Prostate gland (tissue), 2 donors: ENCODE data around the gene HYAL2. TPM values are rescaled to one million over a fixed set of nuclear protein-coding genes. Genes with fewer than 3 reads are reported as not detected.
"Not testable (repeated sequence)": the region's sequence is repeated elsewhere in the genome, so short reads cannot be mapped to it uniquely, and the experiment has no call there.

Experiments
- DNase-seq: peaks from one replicate; pipeline ENCODE4 v3.0.0-alpha.2; 2019; ENCODE audit warnings: low spot score
- H3K27ac ChIP-seq, 2 donors: fragments of 200-600 bp; sonication (generic); 2 replicates each; pipeline ENCODE4 v1.5.1; 2017 to 2019
- H3K27me3 ChIP-seq: fragments of 200-600 bp; sonication (generic); replicated peaks from 2 replicates; pipeline ENCODE4 v1.5.1; 2019; ENCODE audit not compliant: insufficient read depth
- H3K36me3 ChIP-seq, 2 donors: fragments of 200-600 bp; sonication (generic); 1 replicate in 1 of 2; 2 replicates in 1 of 2; pipeline versions ENCODE4 v1.5.1 to v1.8.1; 2017 to 2019
- H3K4me1 ChIP-seq: fragments of 200-600 bp; sonication (generic); replicated peaks from 2 replicates; pipeline ENCODE4 v1.5.1; 2019
- H3K4me3 ChIP-seq, 2 donors: fragments of 200-600 bp; sonication (generic); 2 replicates each; pipeline ENCODE4 v1.5.1; 2017 to 2019
- H3K9me3 ChIP-seq: fragments of 200-600 bp; sonication (generic); 2 replicates; pipeline ENCODE4 v1.5.1; 2017
- POLR2A ChIP-seq: fragments of 450-650 bp; IDR thresholded peaks from one replicate; pipeline ENCODE4 v1.6.1; 2016; ENCODE audit warnings: antibody characterized with exemption, mild to moderate bottlenecking
- POLR2AphosphoS5 ChIP-seq: sonication (generic); formaldehyde crosslinking; IDR thresholded peaks from one replicate; pipeline ENCODE4 v1.6.1; 2017; ENCODE audit warnings: antibody characterized with exemption
- WGBS: methylation state at CpG from one replicate; pipeline ENCODE4 v1.1.5; 2018; 5-methylcytosine and 5-hydroxymethylcytosine counted together
- intact Hi-C: fragments of 100-400 bp; cut with DNase I; formaldehyde crosslinking; loops from one replicate; pipeline ENCODE4 v1.14.2; 2022
- total RNA-seq, 2 donors: library from RNA; depleted of rRNA; stranded (reverse); fragments of >200 nt; gene quantifications; one replicate each; pipeline ENCODE4 v1.1.0, GENCODE V29; 2016
- TF ChIP-seq, protein P1 (sequence below), 4 experiments: fragments of 200-600 bp in 2 of 4; fragments of 450-650 bp in 2 of 4; sonication (generic) in 2 of 4; IDR thresholded peaks; 1 replicate in 3 of 4; 2 replicates in 1 of 4; pipeline ENCODE4 v1.5.1; 2016 to 2019; ENCODE audit warnings: antibody characterized with exemption in 4 of 4, mild to moderate bottlenecking in 2 of 4, moderate library complexity in 2 of 4

HYAL2 gene
- total RNA-seq, 2 donors from 2014 or later = 76.1 to 131 TPM

DNA sequence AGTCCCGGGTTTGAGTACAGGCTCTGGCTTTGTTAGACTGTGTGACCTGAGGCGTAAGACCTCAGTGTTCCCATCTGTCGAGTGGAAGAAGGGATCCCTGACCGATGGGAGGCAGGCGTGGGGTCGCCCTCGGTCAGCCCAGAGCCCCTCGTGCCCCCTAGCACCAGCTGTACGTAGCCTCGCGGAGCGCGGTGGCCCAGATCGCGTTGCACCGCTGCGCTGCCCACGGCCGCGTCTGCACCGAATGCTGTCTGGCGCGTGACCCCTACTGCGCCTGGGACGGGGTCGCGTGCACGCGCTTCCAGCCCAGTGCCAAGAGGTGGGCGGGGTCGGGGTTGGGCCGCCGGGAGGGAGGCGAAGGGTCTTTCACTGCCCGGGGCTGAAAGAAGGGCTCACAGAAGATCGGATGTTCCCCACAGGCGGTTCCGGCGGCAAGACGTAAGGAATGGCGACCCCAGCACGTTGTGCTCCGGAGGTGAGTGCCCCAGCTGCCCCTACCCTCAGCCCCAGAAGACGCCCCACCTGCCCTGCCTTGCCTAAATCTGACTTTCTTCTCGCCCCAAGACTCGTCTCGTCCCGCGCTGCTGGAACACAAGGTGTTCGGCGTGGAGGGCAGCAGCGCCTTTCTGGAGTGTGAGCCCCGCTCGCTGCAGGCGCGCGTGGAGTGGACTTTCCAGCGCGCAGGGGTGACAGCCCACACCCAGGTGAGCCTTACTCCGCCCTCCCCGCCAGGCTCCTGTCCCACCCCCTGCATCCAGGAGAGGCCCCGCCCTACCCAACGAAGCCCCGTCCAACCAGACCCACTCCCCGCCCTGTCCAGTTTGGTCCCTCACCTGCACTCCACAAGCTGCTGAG is 47.2 kb downstream of the HYAL2 start:
- no peaks in the 10 kb centered on the region for H3K9me3 ChIP-seq
- H3K4me3 ChIP-seq = no peak overlapping the region
- H3K27me3 ChIP-seq = no peaks in the 10 kb centered on the region
- DNase-seq = no peak
- TF ChIP-seq, protein P1, sequence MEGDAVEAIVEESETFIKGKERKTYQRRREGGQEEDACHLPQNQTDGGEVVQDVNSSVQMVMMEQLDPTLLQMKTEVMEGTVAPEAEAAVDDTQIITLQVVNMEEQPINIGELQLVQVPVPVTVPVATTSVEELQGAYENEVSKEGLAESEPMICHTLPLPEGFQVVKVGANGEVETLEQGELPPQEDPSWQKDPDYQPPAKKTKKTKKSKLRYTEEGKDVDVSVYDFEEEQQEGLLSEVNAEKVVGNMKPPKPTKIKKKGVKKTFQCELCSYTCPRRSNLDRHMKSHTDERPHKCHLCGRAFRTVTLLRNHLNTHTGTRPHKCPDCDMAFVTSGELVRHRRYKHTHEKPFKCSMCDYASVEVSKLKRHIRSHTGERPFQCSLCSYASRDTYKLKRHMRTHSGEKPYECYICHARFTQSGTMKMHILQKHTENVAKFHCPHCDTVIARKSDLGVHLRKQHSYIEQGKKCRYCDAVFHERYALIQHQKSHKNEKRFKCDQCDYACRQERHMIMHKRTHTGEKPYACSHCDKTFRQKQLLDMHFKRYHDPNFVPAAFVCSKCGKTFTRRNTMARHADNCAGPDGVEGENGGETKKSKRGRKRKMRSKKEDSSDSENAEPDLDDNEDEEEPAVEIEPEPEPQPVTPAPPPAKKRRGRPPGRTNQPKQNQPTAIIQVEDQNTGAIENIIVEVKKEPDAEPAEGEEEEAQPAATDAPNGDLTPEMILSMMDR (IDR thresholded peaks at IDR 0.05) = no peak
- TF ChIP-seq POLR2A (no peak), POLR2AphosphoS5 (no peak)
- no peaks in the 10 kb centered on the region for H3K36me3 ChIP-seq
- 77% methylated on average over 61 of the region's 65 CpGs for WGBS
- no peaks in the 10 kb centered on the region for H3K4me1 ChIP-seq
- no peak overlapping the region for H3K27ac ChIP-seq
- intact Hi-C loops = no loop called here

DNA sequence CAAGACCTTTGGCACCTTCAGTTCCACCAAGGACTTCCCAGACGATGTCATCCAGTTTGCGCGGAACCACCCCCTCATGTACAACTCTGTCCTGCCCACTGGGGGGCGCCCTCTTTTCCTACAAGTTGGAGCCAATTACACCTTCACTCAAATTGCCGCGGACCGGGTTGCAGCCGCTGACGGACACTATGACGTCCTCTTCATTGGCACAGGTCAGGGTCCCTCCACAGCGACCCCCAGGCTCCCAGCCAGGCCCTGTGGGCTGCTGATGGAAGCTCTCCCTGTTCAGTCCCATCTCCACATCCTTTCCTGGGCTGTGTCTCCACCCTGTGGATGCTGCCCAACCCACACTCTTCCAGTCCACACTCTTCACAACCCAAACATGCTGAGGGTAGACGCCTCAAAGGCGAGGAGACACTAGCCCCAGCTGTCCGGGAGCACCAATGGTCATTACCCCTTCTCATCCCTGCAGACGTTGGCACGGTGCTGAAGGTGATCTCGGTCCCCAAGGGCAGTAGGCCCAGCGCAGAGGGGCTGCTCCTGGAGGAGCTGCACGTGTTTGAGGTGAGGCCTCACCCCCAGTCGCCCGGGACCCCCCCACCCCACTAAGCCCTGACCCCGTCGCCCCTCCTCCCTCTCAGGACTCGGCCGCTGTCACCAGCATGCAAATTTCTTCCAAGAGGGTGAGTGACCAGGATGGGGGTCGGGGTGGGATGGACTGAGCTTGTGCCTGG is 48.0 kb downstream of the HYAL2 start:
- 68% methylated on average over 26 of the region's 26 CpGs for WGBS
- Histone ChIP-seq H3K4me1 (peaks cover 4% of the 10 kb centered on the region), H3K9me3 (no peaks in the 10 kb centered on the region)

DNA sequence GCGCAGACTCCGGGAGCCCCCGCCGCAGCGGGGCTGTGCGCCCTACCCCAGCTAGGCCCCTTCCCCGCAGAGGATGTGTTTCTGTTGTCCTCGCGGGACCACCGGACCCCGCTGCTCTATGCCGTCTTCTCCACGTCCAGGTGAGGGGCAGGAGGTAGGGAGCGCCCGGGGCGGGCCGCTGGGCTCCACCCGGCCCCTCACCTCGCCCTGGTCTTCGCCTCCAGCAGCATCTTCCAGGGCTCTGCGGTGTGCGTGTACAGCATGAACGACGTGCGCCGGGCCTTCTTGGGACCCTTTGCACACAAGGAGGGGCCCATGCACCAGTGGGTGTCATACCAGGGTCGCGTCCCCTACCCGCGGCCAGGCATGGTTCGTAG is 48.9 kb downstream of the HYAL2 start:
- H3K4me3 ChIP-seq = no peak overlapping the region
- H3K4me1 ChIP-seq = peaks cover 13% of the 10 kb centered on the region
- H3K27ac ChIP-seq = no peak overlapping the region
- no peaks in the 10 kb centered on the region for H3K36me3 ChIP-seq
- WGBS = 74% methylated on average over 28 of the region's 31 CpGs
- intact Hi-C loops = loop anchor here (1.0 to 2.0 kb wide), 2 partner anchors 47 to 79 kb away; no protein-coding TSS in a partner anchor
- no peak for DNase-seq
- H3K27me3 ChIP-seq = no peaks in the 10 kb centered on the region
- TF ChIP-seq, protein P1 (IDR thresholded peaks at IDR 0.05) = no peak
- TF ChIP-seq POLR2AphosphoS5 (no peak), POLR2A (no peak)
- H3K9me3 ChIP-seq = no peaks in the 10 kb centered on the region

More for the DNA sequence above, 48.0 kb downstream of the HYAL2 start:
- TF ChIP-seq, protein P1 (IDR thresholded peaks at IDR 0.05) = peak; percentile 34 to 64 (median 54)
- TF ChIP-seq POLR2AphosphoS5 (peak; percentile 23), POLR2A (no peak)
- intact Hi-C loops = no loop called here
- Histone ChIP-seq H3K4me3 (no peak overlapping the region), H3K27me3 (no peaks in the 10 kb centered on the region), H3K27ac (no peak overlapping the region), H3K36me3 (no peaks in the 10 kb centered on the region)
- no peak for DNase-seq

DNA sequence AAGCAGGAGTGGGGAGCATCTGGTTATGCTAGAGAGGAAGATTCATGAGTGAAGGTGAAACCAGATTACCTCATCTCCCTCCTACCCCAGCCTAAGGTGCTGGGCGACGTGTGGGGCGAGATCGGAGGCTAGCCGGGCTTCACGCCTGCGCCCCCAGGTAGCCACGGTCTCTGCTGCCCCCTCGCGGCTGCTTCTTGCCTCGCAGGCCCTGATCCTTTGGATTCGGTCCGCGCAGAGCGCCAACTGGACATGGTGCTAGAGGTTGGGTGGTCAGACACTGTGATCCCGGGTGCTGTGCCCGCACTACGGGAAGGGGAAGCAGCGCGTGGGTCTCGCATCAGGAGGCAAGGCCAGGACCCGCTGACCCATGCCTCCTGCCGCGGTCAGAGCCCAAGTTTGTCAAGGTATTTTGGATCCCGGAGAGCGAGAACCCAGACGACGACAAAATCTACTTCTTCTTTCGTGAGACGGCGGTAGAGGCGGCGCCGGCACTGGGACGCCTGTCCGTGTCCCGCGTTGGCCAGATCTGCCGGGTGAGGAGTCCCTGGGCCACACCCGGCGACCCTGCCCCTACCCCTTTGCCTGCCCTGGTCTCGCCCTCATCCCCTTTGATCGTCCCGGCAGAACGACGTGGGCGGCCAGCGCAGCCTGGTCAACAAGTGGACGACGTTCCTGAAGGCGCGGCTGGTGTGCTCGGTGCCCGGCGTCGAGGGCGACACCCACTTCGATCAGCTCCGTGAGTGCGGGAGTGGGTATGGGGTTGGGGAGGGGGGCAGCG is 49.4 kb downstream of the HYAL2 start:
- H3K4me3 ChIP-seq = peak overlapping the region in 1 of 2 donors; percentile 19
- H3K36me3 ChIP-seq = no peaks in the 10 kb centered on the region
- TF ChIP-seq, protein P1 (IDR thresholded peaks at IDR 0.05) = peak; percentile 84 to 100 (median 99)
- TF ChIP-seq POLR2A (no peak), POLR2AphosphoS5 (peak; percentile 89)
- 7% methylated on average over 46 of the region's 61 CpGs for WGBS
- intact Hi-C loops = loop anchor here (1.0 to 2.0 kb wide), 3 partner anchors 13 to 78 kb away; no protein-coding TSS in a partner anchor
- peaks cover 13% of the 10 kb centered on the region for H3K4me1 ChIP-seq
- no peaks in the 10 kb centered on the region for H3K27me3 ChIP-seq
- H3K9me3 ChIP-seq = no peaks in the 10 kb centered on the region
- peak; percentile 78 for DNase-seq
- H3K27ac ChIP-seq = no peak overlapping the region

DNA sequence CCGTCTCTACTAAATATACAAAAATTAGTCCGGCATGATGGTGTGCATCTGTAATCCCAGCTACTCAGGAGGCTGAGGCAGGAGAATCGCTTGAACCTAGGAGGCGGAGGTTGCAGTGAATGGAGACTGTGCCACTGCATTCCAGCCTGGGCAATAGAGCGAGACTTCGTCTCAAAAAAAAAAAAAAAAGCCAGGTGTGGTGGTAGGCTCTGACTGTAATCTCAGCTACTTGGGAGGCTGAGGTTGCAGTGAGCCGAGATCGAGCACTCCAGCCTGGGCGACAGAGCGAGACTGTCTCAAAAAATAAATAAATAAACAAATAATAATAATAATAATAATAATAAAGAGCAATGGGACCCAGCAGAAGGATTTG is 50.0 kb downstream of the HYAL2 start:
- not testable (repeated sequence) for H3K27ac ChIP-seq, DNase-seq, H3K36me3 ChIP-seq, H3K9me3 ChIP-seq, H3K4me3 ChIP-seq, H3K27me3 ChIP-seq
- H3K4me1 ChIP-seq = peaks cover 13% of the 10 kb centered on the region
- 63% methylated on average over 10 of the region's 10 CpGs for whole genome bisulfite sequencing
- intact Hi-C loops = loop anchor here (1.0 to 2.0 kb wide), 2 partner anchors 12 to 78 kb away; no protein-coding TSS in a partner anchor
